Peyer's patch (tissue), 4 donors: ENCODE results near the gene ATP10A.

Source experiments
- CTCF ChIP-seq, 6 experiments: fragments of 450-650 bp in 4 of 6; fragments of 200-600 bp in 2 of 6; sonication (generic) in 1 of 6; IDR thresholded peaks; one replicate each; pipeline ENCODE4 v1.5.1; 2017 to 2019; ENCODE audit warnings: antibody characterized with exemption in 6 of 6, mild to moderate bottlenecking in 3 of 6, moderate library complexity in 1 of 6
- POLR2A ChIP-seq, 2 donors: fragments of 450-650 bp; IDR thresholded peaks; one replicate each; pipeline ENCODE4 v1.5.1; 2017; ENCODE audit warnings: antibody characterized with exemption in 2 of 2, mild to moderate bottlenecking in 2 of 2, moderate library complexity in 2 of 2

GRCh38 chr15:25838871-25839195 is 24.3 kb downstream of the ATP10A start:
- TF ChIP-seq CTCF (IDR thresholded peaks at IDR 0.05) (no peak), POLR2A (IDR thresholded peaks at IDR 0.05) (no peak)
